Endometrial microvascular endothelial cells (primary cell): ENCODE measurements around the gene FTO. TPM values are rescaled to one million over a fixed set of nuclear protein-coding genes. Genes with fewer than 3 reads are reported as not detected.

ENCODE experiments used
- in situ Hi-C: cut with HindIII; loops from 2 replicates; pipeline ENCODE4 v1.10.0; 2017; ENCODE audit warnings: low sequenced_read_pairs, low pct_unique_long_range_greater_than_20kb; ENCODE audit errors: inconsistent ontology term
- total RNA-seq: library from RNA; depleted of rRNA; stranded (reverse); fragments of >200 nt; gene quantifications from one replicate; pipeline ENCODE4 v1.2.3, GENCODE V29; 2015; ENCODE audit errors: inconsistent ontology term

The FTO gene
- total RNA-seq, 1 donor from 2014 or later = 128 TPM

DNA sequence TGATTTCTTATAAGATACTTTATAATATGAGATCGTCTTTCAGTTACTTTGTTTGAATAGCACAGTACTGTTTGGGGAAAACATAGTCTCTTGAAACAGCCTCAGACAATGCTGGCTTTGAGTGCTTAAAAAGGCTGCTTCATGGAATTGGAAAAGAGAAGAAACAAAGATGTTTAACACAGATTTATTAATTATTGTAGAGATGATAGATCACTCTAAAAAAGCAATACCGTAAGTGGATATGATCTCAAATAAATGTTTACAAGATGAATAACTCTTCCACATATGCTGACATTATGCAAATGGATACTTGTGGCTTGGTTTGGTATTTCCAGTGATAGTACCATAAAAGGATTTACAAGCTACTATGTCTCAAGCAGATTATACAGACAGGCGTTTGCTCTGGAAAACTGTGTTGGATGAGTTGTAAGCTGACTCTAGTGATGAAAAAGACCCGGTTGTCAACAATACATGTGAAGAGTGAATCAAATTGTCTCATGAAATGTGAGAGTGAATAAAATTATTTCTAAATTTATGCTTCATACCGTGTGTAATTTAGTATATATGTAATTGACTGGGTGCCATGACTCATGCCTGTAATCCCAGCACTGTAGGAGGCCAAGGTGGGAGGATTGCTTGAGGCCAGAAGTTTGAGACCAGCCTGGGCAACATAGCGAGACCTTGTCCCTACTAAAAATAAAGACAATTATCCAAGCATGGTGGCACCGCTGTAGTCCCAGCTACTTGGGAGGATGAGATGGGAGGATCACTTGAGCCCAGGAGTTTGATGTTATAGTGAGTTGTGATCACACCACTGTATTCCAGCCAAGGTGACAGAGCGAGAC is 105.4 kb downstream of the FTO start:
- in situ Hi-C loops = no loop called here

DNA sequence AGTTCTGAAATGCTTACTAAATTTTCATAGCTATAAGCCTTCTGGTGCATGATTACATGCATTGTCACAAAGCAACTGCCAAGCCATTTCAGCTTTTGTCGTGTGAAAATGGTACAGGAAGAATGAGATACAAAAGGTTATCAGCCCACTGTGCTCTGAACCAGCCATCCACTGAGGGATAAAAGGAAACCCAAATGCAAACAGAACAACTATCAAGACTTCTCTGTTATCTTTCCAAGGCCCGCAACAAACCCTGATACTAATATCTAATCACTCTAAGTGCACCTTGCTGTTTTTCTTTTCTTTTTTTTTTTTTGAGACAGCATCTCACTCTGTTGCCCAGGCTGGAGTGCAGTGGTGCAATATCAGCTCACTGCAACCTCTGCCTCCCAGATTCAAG is 109.0 kb downstream of the FTO start:
- in situ Hi-C loops = no loop called here

DNA sequence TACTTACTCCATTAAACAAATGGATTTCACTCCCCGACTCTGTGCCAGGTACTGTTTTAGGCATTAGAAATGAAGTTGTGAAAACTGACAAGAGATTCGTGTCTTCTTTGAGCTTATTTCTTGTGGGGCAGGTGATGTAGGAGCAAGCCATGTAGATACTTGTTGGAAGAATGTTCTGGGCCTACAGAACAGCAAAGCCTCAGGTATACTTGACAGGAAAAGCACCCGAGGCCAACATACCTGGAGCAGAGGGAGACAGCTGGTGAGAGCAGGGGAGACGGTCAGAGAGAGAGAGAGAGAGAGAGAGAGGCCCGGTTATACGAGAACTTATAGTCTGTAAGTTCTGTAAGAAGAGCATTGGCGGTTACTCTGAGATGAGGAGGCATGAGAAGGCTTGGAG is 110.8 kb downstream of the FTO start:
- in situ Hi-C loops = no loop called here

DNA sequence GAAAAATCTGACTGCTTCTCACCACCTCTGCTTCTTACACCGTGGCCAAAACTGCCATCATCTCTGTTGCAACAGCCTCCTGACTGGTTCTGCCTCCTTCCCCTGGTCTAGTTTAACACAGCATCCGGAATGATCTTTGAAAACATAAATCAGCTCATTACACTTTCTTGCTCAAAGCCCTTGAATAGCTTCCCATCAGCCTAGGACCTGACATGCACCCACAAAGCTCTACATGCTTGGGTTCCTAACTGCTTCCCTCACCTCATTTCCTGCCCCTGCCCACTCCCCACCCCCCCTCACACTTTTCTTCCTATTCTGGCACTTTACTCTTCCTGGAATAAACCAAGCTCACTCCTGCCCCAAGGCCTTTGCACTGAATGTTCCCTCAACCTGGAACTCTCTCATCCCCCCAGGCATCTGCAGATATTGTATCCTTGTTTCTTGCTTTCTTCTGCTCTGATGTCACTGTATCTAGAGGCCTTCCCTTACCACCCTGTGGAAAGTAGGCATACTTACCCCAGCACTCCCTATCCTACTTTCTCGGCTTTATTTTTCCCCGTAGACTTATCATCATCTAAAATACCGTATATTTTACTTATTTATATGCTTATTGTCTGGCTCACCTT is 112.4 kb downstream of the FTO start:
- in situ Hi-C loops = no loop called here

DNA sequence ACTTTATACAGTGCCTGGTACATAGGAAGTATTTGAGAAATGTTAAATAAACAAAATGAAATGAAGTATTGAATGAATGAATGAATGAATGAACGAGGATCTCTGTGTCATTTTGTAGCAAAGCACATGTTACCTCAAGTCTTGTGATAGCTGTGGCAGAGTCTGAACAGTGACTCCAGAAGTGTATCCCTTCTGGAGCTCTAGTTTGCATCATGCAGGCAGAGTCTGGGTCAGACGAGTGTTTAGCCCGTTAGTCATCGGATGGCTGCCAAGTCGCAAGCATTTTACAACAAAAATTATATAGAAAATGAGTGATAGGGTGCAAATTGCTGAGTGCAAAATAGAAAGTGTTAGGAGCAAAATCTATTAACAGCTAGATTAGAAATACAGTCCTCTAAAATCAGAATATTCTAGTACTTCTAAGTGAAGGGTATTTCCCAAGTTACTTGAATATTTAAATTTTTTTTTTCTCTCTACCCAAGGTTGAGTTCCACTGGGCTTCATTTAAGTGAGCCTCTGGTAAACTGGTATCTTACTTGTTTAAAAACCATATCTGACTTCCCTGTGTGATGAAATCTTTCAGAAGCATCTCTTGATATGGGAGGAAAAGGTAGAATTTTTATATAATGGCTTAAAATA is 113.3 kb downstream of the FTO start:
- in situ Hi-C loops = no loop called here

DNA sequence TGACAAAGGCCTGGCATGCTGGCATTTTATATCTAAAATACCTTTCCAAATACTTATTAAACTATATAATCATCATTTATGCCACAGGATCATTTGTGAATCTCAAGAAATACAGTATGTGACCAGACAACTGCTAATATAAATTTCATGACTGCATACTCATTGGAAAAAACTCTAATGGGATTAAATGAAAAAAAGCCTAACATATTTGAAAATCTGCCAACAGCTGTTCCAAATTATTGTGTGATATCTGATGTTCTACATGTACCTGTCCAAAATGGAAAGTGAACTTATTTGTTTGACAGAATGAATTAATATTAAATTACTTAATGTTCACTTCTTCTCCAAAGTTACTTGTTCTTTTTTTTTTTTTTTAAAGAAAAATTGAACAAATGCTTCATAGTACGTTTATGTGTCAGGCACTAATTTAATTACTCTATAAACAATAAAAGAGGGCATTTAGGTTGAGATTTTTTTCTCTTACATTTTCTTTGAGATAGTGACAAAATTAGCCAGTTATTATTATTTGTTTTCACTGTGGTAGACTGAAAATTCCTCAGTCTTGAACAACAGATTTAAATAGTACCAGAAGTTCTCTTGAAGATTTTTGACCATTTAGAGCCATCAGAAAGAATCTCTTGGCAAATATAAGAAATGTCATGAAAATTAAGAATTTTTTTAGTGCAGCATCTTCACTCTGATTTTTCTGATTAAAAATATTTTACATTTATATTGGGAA is 114.0 kb downstream of the FTO start:
- in situ Hi-C loops = no loop called here

DNA sequence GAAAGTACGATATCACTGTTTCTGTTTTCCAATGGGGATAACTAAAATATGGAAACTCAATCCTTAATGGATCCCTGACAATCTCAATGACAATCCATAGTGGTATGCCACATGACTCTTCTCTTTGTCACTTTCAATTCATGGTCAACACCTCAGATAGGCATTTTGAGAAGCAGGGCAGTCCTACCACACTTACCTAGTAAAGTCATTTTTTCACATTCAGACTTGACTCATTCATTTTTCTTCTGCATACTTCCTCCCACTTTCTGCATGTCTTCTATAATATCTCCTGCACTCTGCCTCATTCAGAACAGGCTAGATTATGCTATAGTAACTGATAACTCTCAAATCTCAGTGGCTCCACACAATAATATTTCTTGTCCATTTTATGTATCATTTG is 117.5 kb downstream of the FTO start:
- in situ Hi-C loops = no loop called here

DNA sequence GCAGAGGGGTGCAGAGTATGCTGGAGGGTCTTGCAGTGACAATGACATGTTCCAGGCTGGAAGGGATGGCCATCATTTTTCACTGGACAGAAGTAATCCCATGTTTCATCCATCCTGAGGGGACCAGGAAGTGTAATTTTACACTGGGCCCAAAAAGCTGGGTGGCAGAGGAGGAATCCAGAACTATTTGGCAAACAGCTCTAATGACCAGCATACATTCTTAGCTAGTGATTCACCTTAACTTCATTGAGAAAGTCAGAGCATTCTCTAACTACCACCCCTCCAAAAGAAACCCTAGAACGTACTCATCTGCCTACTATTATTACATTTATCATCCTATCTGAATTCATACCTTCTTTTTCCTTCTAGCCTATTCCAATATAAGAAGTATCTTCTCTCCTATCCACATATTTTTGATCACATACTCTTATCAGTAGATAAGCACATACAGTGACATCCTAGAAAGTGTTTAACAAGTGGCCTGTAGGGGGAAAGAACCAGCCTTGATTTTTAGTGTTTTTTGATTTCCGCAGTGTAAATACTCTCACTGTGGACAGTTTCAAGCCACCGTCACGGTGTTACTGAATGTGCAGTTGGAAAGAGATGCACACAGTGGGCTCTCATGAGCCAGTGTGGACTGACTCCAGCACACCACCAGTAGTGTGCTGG is 118.1 kb downstream of the FTO start:
- in situ Hi-C loops = no loop called here

DNA sequence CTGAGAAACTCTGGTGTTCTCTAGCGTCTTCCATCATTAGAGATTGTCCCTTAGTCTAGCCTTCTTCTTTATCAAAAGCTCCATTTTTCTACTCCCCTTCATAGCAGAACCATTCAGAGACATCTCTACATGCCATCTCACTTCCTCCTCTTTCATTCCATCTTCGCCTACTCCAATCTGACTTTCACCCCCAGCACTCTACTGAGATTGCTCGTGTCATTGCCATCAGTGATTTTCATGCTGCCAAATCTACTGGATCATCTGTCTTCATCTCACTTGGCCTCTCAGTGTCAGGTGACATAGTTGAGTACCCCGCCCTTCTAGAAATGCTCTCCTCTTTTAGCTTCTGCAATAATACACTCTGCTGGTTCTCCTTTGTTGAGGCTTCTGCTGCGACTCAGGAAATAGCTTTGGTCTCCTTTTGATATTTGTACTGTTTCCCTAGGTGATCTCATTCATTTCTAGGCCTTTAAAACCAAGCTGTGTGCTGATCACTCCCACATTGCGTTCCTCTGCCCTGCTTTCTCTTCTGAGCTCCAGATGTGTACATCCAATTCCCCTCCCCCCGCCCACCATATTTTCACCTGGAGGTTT is 119.1 kb downstream of the FTO start:
- in situ Hi-C loops = no loop called here

DNA sequence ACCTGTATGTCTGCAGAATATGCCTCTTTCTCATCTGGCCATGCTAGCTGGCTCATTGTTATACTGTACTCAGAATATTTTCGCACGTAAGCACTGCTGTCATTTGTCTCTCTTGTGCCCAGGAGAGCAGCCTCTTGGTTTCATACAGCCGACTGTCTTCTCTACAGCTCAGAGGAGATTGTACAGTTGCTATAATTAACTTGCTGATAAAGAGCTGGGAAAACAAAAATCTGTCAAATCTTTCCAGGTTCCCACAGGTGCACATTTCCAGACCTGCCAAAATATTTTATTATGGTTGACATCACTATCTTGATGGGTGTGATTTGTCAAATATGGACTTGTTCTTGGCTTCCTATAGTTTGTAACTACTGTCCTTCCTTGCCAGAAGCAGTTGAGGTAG is 122.7 kb downstream of the FTO start:
- in situ Hi-C loops = no loop called here

DNA sequence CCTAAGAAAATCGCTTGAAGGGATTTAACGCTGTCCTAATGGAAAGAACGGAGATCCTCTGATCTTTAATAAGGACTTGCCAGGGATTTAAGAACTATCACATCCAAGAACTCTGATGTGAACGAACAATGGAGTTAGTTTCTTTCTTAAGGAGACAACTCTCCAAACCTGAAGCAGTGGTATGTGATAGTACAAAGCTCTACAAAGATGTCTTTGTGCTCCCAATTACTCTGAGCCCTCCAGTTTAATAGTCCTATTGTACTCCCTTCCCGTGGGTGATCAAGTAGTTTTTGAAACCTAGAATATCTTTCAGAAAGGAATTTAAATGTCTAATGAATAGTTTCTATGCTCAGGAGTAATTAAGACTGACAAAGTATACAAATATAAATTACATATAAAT is 123.8 kb downstream of the FTO start:
- in situ Hi-C loops = no loop called here

DNA sequence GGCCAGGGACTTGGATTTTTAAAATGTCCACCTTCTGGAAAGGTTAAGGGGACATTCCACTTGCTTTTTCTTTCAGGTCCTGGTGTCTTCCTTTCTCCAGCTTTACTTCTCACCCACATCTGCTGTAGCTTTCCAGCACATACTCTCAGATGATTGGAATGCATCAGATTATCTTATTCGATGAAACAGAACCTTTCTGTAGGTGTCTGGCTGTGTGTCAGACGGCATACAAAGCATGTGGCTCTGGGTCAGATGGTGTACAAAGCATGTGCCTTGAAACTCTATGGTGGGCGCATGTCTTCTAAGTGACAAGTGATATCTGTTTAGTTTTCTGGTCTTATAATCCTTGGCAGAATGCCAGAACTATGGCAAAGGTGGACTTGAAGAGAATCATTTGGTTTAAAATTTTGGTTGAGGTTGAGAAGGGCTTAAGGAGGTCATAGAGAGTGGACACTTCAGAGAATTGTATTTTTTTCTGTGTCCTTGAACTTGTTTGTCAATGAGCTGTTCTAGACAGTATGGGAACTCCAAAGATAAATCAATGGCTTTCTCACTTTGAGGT is 125.3 kb downstream of the FTO start:
- in situ Hi-C loops = no loop called here

DNA sequence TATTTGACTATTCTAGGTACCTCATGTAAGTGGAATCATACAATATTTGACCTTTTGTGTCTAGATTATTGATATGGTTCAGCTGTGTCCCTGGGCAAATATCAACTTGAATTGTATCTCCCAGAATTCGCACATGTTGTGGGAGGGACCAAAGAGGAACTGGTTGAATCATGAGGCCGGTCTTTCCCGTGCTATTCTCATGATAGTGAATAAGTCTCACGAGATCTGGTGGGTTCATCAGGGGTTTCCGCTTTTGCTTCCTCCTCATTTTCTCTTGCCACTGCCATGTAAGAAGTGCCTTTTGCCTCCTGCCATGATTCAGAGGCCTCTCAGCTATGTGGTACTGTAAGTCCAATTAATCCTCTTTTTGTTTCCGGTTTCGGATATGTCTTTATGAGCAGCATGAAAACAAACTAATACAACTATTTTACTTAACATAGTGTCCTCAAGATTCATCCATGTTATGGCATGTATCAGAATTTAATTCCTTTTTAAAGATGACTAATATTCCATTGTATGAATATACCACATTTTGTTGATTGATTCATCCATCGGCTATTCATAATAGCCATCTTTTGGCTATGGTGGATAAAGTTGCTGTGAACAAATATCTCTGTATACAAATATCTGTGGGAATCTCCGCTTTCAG is 129.1 kb downstream of the FTO start:
- in situ Hi-C loops = no loop called here

DNA sequence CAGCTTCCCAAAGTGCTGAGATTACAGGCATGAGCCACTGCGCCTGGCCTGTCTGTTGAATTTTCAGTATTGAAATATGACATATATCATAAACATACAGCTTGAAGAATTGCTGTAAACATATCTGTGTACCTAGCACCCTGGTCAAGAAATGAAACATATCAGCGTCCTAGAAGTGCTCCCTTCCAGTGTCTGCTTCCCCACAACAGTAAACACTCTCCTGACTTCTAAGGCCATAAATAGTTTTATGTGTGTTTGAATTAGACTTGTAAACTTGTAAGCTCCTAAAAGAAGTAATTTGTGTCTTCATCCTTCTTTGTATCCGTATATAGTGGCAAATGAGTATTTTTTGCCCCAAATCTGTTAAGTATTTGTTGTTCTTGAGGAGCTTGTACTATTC is 132.2 kb downstream of the FTO start:
- in situ Hi-C loops = no loop called here

DNA sequence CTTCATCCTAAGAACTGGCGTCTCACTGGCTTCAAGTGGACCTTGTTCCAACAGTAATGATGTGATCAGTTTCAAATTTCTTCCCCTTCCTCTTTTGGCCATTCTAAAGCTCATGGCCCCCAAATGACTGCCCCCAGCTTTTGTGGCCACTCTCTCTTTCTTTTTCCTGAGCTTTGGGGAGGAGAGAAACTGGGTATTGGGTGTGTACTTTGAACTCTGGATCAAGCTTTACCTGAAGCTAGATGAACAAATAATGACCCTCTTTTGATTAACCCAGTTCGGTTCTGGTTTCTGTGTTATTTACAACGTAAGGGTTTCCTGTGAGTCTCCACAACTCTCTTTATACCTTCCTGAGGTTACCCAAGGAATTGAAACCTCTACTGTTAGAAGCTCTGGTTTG is 132.7 kb downstream of the FTO start:
- in situ Hi-C loops = no loop called here

DNA sequence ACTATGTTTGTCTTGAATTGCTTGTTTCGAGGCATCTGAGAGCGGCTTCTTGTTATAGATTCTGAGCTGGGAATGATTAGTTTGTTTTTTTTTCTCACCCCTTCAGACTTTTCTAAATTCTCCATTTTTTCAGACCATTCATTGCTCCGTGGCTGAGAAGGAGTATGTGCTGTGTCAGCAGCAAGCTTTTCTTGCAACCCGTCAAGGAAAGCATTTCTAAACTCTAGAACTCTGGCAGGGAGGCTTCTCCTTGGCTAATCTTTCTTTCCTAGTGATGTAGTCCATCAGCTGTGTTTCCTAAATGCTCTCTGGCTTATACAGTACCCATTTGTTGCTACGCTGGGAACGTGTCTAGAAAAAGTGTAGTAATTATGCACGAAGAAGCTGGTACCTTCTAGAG is 133.5 kb downstream of the FTO start:
- in situ Hi-C loops = no loop called here

DNA sequence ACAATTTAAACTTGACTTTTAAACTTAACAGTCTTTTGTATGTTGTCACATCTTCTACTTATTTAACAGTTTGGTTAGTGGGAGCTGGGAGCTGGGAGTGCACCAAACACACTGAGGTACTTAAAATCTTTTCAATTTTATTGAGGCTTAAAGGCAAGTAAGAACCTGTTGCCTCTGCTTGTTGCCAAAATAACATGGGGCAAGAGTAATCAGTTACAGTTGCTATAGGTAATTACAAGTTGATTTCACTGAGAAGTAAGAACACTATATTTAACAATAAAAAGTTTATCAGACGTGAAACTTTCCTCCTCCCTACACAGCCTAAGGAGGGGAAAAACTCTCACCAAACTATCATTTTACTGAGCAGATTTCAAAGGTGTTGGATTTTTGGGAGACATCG is 135.2 kb downstream of the FTO start:
- in situ Hi-C loops = no loop called here

DNA sequence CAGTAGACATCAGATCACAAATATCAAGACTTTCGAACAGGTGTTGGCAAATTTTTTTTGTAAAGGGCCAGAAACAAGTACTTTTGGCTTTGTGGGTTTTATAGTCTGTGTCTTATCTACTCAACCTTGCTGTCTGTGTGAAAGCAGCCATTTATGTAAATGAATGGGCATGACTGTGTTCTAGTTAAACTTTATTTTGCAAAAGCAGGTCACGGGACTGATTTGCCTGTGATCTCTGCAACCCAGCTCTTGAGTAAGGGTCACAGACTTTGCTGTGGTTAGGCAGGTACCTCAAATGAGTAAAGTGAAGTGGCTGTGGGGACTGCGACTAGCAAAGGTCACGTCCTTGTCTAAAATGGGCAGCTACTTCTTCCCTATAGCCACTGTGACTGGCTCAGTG is 136.5 kb downstream of the FTO start:
- in situ Hi-C loops = no loop called here
